Measurements from ENCODE around the gene CCDC127.

The CCDC127 gene

DNA sequence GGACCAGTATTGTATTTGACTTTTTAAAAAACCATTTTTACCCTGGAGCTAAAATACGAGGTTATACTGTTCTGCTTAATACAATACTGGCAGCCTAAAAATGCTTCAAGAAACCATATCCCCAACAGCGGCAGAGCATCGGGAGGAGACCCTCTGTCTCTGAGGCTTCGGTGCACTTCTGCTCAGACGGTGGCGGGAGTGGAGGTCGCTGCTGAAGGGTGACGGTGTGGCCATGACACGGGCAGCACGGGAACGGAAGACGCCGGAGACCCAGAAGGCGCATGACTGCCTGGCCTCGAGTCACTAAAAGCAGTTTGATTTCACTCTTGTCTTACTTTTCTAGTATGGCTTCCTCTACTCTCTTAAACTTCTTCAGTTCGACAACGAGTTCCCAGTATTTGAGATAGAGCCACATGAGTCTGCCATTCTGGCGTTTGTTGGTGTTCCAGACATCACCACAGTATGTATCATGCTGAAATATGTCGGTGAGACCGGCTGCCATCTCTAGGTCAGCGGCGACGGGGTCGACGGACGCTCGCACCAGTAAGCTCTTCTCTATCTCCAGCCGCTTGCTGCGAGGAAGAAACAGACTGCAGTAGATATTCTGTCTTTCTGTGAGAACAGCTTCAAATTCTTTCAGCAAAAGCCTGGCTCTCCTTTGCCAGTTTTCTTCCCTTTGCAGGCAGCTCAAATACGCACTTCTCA is 12.8 kb downstream of the CCDC127 start:
- Mint-ChIP-seq H3K36me3 (ENCODE audit: low read depth) (peaks cover 41% of the 10 kb centered on the region), H3K27me3 (ENCODE audit: low read depth, poor library complexity) (no peaks in the 10 kb centered on the region), H3K27ac (peak overlapping the region; percentile 67), H3K4me1 (peaks cover 58% of the 10 kb centered on the region), H3K4me3 (no peak overlapping the region), H3K9me3 (no peaks in the 10 kb centered on the region)
- TF ChIP-seq, protein P1, sequence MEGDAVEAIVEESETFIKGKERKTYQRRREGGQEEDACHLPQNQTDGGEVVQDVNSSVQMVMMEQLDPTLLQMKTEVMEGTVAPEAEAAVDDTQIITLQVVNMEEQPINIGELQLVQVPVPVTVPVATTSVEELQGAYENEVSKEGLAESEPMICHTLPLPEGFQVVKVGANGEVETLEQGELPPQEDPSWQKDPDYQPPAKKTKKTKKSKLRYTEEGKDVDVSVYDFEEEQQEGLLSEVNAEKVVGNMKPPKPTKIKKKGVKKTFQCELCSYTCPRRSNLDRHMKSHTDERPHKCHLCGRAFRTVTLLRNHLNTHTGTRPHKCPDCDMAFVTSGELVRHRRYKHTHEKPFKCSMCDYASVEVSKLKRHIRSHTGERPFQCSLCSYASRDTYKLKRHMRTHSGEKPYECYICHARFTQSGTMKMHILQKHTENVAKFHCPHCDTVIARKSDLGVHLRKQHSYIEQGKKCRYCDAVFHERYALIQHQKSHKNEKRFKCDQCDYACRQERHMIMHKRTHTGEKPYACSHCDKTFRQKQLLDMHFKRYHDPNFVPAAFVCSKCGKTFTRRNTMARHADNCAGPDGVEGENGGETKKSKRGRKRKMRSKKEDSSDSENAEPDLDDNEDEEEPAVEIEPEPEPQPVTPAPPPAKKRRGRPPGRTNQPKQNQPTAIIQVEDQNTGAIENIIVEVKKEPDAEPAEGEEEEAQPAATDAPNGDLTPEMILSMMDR (IDR thresholded peaks at IDR 0.05) = no peak
- no peak for DNase-seq

DNA sequence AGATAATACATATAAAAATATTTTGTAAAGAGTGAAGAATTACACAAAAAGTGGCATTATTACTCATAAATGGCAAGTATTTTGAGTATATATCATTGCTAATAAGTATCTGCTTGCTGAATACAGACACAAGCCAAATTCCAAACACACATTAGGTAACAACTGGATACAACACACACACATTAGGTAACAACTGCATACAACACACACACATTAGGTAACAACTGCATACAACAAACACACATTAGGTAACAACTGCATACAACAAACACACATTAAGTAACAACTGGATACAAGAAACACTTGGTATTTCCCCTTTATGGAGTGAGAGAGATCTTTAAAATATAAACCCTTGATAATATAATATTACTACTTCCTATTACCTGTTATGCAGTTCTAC is 13.5 kb downstream of the CCDC127 start:
- TF ChIP-seq, protein P1 (IDR thresholded peaks at IDR 0.05) = no peak
- Mint-ChIP-seq H3K4me3 (no peak overlapping the region), H3K27me3 (ENCODE audit: low read depth, poor library complexity) (no peaks in the 10 kb centered on the region), H3K9me3 (no peaks in the 10 kb centered on the region), H3K36me3 (ENCODE audit: low read depth) (peaks cover 41% of the 10 kb centered on the region), H3K4me1 (peaks cover 52% of the 10 kb centered on the region), H3K27ac (no peak overlapping the region)
- no peak for DNase-seq

DNA sequence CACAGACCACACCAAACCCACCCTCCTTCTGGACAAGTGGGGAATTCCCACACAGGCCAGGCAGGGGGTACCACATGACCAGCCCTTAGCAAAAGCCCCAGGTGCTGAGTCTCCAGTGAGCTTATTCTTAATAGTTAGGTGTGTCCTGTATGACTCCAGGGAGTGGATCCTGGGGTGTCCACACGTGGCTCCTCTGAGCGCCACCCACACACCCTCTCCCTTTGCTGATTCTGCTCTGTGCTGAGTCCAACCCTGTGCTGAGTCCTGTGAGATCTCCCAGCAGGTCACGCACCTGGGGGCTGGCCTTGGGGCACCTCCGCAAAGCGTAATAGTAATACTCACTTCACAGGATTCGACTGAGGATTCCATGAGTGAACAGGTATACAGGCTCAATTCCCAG is 14.0 kb downstream of the CCDC127 start:
- Mint-ChIP-seq H3K27me3 (ENCODE audit: low read depth, poor library complexity) (no peaks in the 10 kb centered on the region), H3K9me3 (no peaks in the 10 kb centered on the region), H3K4me1 (peaks cover 50% of the 10 kb centered on the region), H3K36me3 (ENCODE audit: low read depth) (peaks cover 41% of the 10 kb centered on the region), H3K4me3 (no peak overlapping the region), H3K27ac (no peak overlapping the region)
- DNase-seq = no peak
- TF ChIP-seq, protein P1 (IDR thresholded peaks at IDR 0.05) = no peak

DNA sequence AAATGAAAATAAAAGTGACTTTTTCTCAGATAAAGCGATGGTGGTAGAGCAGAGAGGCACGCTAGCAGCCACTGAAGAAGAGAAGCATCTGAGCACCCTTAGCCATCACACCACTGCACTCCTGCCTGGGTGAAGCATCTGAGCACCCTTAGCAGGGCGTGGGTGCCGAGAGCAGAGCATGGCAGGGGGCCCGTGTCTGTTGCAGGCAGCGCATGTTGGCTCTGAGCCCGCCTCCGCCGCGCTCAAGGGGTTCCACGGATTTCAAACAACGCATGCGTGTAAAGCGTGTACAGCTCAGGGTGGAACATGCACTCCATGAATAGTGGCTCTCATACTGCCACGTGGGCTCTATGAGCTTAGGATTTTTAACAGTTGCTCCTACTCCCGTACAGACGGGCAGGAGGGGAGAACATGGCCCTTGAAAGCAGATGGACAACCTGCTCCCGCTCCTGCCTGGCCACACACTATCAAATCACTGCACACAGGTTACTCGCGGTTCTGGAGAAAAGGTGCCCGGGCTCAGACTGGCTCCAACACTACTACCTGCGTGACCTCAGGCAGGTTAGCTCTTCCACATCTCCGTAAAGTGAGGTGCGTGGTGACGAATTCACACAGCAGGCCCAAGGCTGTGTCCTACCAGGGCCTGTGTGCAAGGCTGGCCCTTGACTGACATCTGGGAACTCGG is 14.6 kb downstream of the CCDC127 start:
- H3K27me3 Mint-ChIP-seq (ENCODE audit: low read depth, poor library complexity) = no peaks in the 10 kb centered on the region
- no peak overlapping the region for H3K27ac Mint-ChIP-seq
- H3K4me1 Mint-ChIP-seq = peaks cover 45% of the 10 kb centered on the region
- TF ChIP-seq, protein P1 (IDR thresholded peaks at IDR 0.05) = no peak
- H3K9me3 Mint-ChIP-seq = no peaks in the 10 kb centered on the region
- no peak overlapping the region for H3K4me3 Mint-ChIP-seq
- no peak for DNase-seq
- peaks cover 41% of the 10 kb centered on the region for H3K36me3 Mint-ChIP-seq (ENCODE audit: low read depth)

DNA sequence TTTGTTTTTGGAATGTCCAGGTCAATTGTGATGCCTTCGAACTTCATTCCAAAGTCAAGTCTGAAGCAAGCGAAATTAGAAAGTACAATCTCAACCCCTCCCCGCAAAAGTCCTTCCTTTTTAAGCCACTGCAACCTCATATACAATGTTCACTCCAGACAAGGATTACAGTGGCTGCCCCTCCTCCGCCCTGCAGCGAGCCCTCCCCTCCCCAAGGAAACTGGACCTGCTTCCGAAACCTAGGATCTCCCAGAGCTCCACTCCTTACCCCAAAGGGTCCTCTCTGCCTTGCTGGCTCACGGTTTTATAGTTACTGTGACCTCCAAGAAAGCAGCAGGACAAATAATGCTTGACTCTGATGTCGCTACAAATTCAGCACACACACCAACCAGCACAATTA is 16.3 kb downstream of the CCDC127 start:
- DNase-seq = no peak
- Mint-ChIP-seq H3K4me1 (peaks cover 37% of the 10 kb centered on the region), H3K9me3 (no peaks in the 10 kb centered on the region), H3K27ac (peak overlapping the region; percentile 48), H3K27me3 (ENCODE audit: low read depth, poor library complexity) (no peaks in the 10 kb centered on the region), H3K36me3 (ENCODE audit: low read depth) (peaks cover 33% of the 10 kb centered on the region), H3K4me3 (no peak overlapping the region)
- TF ChIP-seq, protein P1 (IDR thresholded peaks at IDR 0.05) = no peak

All from nephron progenitor cell (in vitro differentiated cells).